HUES6 (cell line): ENCODE data around the gene RAD51B.

Experiments
- H3K27ac ChIP-seq: 2 replicates; pipeline ENCODE4 v1.7.0; 2013; ENCODE audit warnings: low read depth, mild to moderate bottlenecking, low read length, inconsistent platforms
- H3K27me3 ChIP-seq: 2 replicates; pipeline ENCODE4 v1.6.1; 2013; ENCODE audit warnings: low read length; ENCODE audit not compliant: control insufficient read depth, insufficient read depth
- H3K36me3 ChIP-seq: 2 replicates; pipeline ENCODE4 v1.6.1; 2013; ENCODE audit warnings: low read length; ENCODE audit not compliant: control insufficient read depth, insufficient read depth
- H3K4me1 ChIP-seq: 2 replicates; pipeline ENCODE4 v1.6.1; 2013; ENCODE audit warnings: low read length; ENCODE audit not compliant: control insufficient read depth, insufficient read depth
- H3K4me3 ChIP-seq: 2 replicates; pipeline ENCODE4 v1.5.1; 2013; ENCODE audit warnings: low read depth, low read length
- H3K9ac ChIP-seq: one replicate; pipeline ENCODE4 v1.6.1; 2013; ENCODE audit warnings: mild to moderate bottlenecking, low read length
- H3K9me3 ChIP-seq: 2 replicates; pipeline ENCODE4 v1.6.1; 2013; ENCODE audit warnings: low read depth, low read length; ENCODE audit not compliant: control insufficient read depth, insufficient read depth

Gene RAD51B

GRCh38 chr14:68577802-68578541, 758.4 kb downstream of the RAD51B start:
- Histone ChIP-seq H3K27ac (no peak overlapping the region), H3K9ac (no peak overlapping the region), H3K4me3 (no peak overlapping the region), H3K36me3 (no peaks in the 10 kb centered on the region), H3K9me3 (no peaks in the 10 kb centered on the region), H3K4me1 (peaks cover 7% of the 10 kb centered on the region; the same call in 1 of the 2 replicates), H3K27me3 (no peaks in the 10 kb centered on the region)

- Histone ChIP-seq H3K36me3 (no peaks in the 10 kb centered on the region), H3K4me1 (peaks cover 7% of the 10 kb centered on the region; the same call in 1 of the 2 replicates), H3K9ac (no peak overlapping the region), H3K4me3 (no peak overlapping the region), H3K27me3 (no peaks in the 10 kb centered on the region), H3K9me3 (no peaks in the 10 kb centered on the region), H3K27ac (no peak overlapping the region)
Observed at GRCh38 chr14:68578597-68578996, 759.0 kb downstream of the RAD51B start.

- Histone ChIP-seq H3K9ac (no peak overlapping the region), H3K27ac (no peak overlapping the region), H3K36me3 (no peaks in the 10 kb centered on the region), H3K9me3 (no peaks in the 10 kb centered on the region), H3K27me3 (no peaks in the 10 kb centered on the region), H3K4me3 (no peak overlapping the region), H3K4me1 (peaks cover 7% of the 10 kb centered on the region; the same call in 1 of the 2 replicates)
Observed at GRCh38 chr14:68580096-68580645, 760.6 kb downstream of the RAD51B start.

GRCh38 chr14:68580671-68581070, 761.1 kb downstream of the RAD51B start:
- no peak overlapping the region for H3K9ac ChIP-seq
- H3K9me3 ChIP-seq: no peaks in the 10 kb centered on the region
- no peak overlapping the region for H3K4me3 ChIP-seq
- H3K36me3 ChIP-seq: no peaks in the 10 kb centered on the region
- no peak overlapping the region for H3K27ac ChIP-seq
- H3K27me3 ChIP-seq: no peaks in the 10 kb centered on the region
- peaks cover 7% of the 10 kb centered on the region; the same call in 1 of the 2 replicates for H3K4me1 ChIP-seq

GRCh38 chr14:68583548-68584280, 764.1 kb downstream of the RAD51B start:
- Histone ChIP-seq H3K9me3 (no peaks in the 10 kb centered on the region), H3K9ac (no peak overlapping the region), H3K36me3 (no peaks in the 10 kb centered on the region)

GRCh38 chr14:68584786-68585185, 765.2 kb downstream of the RAD51B start:
- H3K27ac ChIP-seq: no peak overlapping the region

More at GRCh38 chr14:68583548-68584280, 764.1 kb downstream of the RAD51B start:
- Histone ChIP-seq H3K4me1 (peaks cover 22% of the 10 kb centered on the region), H3K4me3 (no peak overlapping the region), H3K27me3 (no peaks in the 10 kb centered on the region), H3K27ac (no peak overlapping the region)

GRCh38 chr14:68585690-68586089, 766.1 kb downstream of the RAD51B start:
- H3K27ac ChIP-seq: no peak overlapping the region
- H3K4me3 ChIP-seq: no peak overlapping the region
- H3K36me3 ChIP-seq: no peaks in the 10 kb centered on the region
- H3K4me1 ChIP-seq: peaks cover 39% of the 10 kb centered on the region
- H3K9me3 ChIP-seq: no peaks in the 10 kb centered on the region
- H3K9ac ChIP-seq: no peak overlapping the region
- H3K27me3 ChIP-seq: no peaks in the 10 kb centered on the region

More at GRCh38 chr14:68584786-68585185, 765.2 kb downstream of the RAD51B start:
- no peaks in the 10 kb centered on the region for H3K9me3 ChIP-seq
- H3K36me3 ChIP-seq: no peaks in the 10 kb centered on the region
- no peak overlapping the region for H3K4me3 ChIP-seq
- no peaks in the 10 kb centered on the region for H3K27me3 ChIP-seq
- no peak overlapping the region for H3K9ac ChIP-seq
- peaks cover 33% of the 10 kb centered on the region for H3K4me1 ChIP-seq

- no peaks in the 10 kb centered on the region for H3K36me3 ChIP-seq
- H3K9ac ChIP-seq: peak overlapping the region; percentile 9
- H3K27ac ChIP-seq: no peak overlapping the region
- H3K4me3 ChIP-seq: no peak overlapping the region
- H3K4me1 ChIP-seq: peaks cover 39% of the 10 kb centered on the region
- no peaks in the 10 kb centered on the region for H3K9me3 ChIP-seq
- no peaks in the 10 kb centered on the region for H3K27me3 ChIP-seq
Observed at GRCh38 chr14:68586896-68587751, 767.5 kb downstream of the RAD51B start.

GRCh38 chr14:68587931-68588330, 768.4 kb downstream of the RAD51B start:
- H3K4me1 ChIP-seq: peaks cover 39% of the 10 kb centered on the region
- H3K36me3 ChIP-seq: no peaks in the 10 kb centered on the region
- H3K9me3 ChIP-seq: no peaks in the 10 kb centered on the region
- H3K27ac ChIP-seq: no peak overlapping the region
- H3K4me3 ChIP-seq: no peak overlapping the region
- H3K9ac ChIP-seq: no peak overlapping the region
- no peaks in the 10 kb centered on the region for H3K27me3 ChIP-seq

- Histone ChIP-seq H3K4me3 (no peak overlapping the region), H3K9me3 (no peaks in the 10 kb centered on the region), H3K36me3 (no peaks in the 10 kb centered on the region), H3K9ac (no peak overlapping the region), H3K4me1 (peaks cover 53% of the 10 kb centered on the region), H3K27me3 (no peaks in the 10 kb centered on the region), H3K27ac (0 out of 2 replicates have a peak overlapping the region, but pooled peaks have one; percentile 2)
Observed at GRCh38 chr14:68589447-68590200, 770.0 kb downstream of the RAD51B start.
